Activated CD8-positive, alpha-beta memory T cell treated with anti-CD3 and anti-CD28 coated beads for 48 hours (primary cell): ENCODE measurements around the gene RASL10A.

Experiments
- DNase-seq, 3 experiments: peaks; one replicate each; pipeline ENCODE4 v3.0.0-alpha.2; 2020; ENCODE audit warnings: low read depth in 2 of 3, low spot score in 2 of 3

The RASL10A gene

GRCh38 chr22:29323641-29324040 lies 8.1 kb upstream of the RASL10A start:
- DNase-seq = no peak

GRCh38 chr22:29320546-29320945 lies 5.0 kb upstream of the RASL10A start:
- no peak for DNase-seq

GRCh38 chr22:29319072-29319471 lies 3.6 kb upstream of the RASL10A start:
- no peak for DNase-seq

- no peak for DNase-seq
Measured at GRCh38 chr22:29317827-29318454, 2.4 kb upstream of the RASL10A start.

GRCh38 chr22:29316141-29316828 lies 788 bp upstream of the RASL10A start:
- no peak for DNase-seq

GRCh38 chr22:29314537-29315285 lies 786 bp downstream of the RASL10A start:
- DNase-seq = no peak

GRCh38 chr22:29313576-29314466 lies 1.7 kb downstream of the RASL10A start:
- no peak for DNase-seq

- DNase-seq = no peak
Measured at GRCh38 chr22:29313126-29313575, 2.3 kb downstream of the RASL10A start.

GRCh38 chr22:29312218-29313125 lies 3.0 kb downstream of the RASL10A start:
- DNase-seq = no peak

GRCh38 chr22:29311464-29312217 lies 3.9 kb downstream of the RASL10A start:
- no peak for DNase-seq

GRCh38 chr22:29310863-29311339 lies 4.6 kb downstream of the RASL10A start:
- peak in 1 of 3 experiments; percentile 67 for DNase-seq

- DNase-seq = no peak
Measured at GRCh38 chr22:29310065-29310862, 5.2 kb downstream of the RASL10A start.

GRCh38 chr22:29309332-29310064 lies 6.0 kb downstream of the RASL10A start:
- DNase-seq = no peak

- DNase-seq = no peak
Measured at GRCh38 chr22:29308791-29309262, 6.7 kb downstream of the RASL10A start.

GRCh38 chr22:29308148-29308790 lies 7.2 kb downstream of the RASL10A start:
- no peak for DNase-seq

- DNase-seq = no peak
Measured at GRCh38 chr22:29307596-29308147, 7.8 kb downstream of the RASL10A start.
